BJ (cell line): ENCODE results near the gene CFAP74. TPM values are rescaled to one million over a fixed set of nuclear protein-coding genes. Genes with fewer than 3 reads are reported as not detected.

ENCODE experiments used
- CTCF ChIA-PET: fragments of 350-600 bp; formaldehyde crosslinking; extraction: SDS; loops from one replicate; lab custom pipeline; 2021; ENCODE audit warnings: antibody characterized with exemption, inconsistent platforms; lab: Yijun Ruan, JAX
- POLR2A ChIA-PET: fragments of 300-600 bp; sonication (Branson Sonifier 250); formaldehyde crosslinking; extraction: SDS; loops from one replicate; lab custom pipeline; 2021; ENCODE audit warnings: antibody characterized with exemption; lab: Charles Lee
- DNase-seq: peaks from one replicate; pipeline ENCODE4 v3.0.0-alpha.2; 2011; ENCODE audit warnings: low read depth
- H3K27me3 ChIP-seq: 2 replicates; pipeline ENCODE4 v1.6.0; 2011; ENCODE audit warnings: low read length; ENCODE audit not compliant: control insufficient read depth, insufficient read depth
- H3K36me3 ChIP-seq: 2 replicates; pipeline ENCODE4 v1.5.1; 2011; ENCODE audit warnings: low read length; ENCODE audit not compliant: control insufficient read depth, insufficient read depth
- H3K4me3 ChIP-seq: 2 replicates; pipeline ENCODE4 v1.5.1; 2011; ENCODE audit warnings: low read depth, mild to moderate bottlenecking, control low read depth, low read length
- CTCF ChIP-seq: IDR thresholded peaks from 2 replicates; pipeline ENCODE4 v1.5.1; 2011; ENCODE audit warnings: low read depth, mild to moderate bottlenecking, control low read depth, inconsistent platforms, low read length, moderate library complexity; ENCODE audit not compliant: insufficient read depth
- polyA plus RNA-seq: library from polyadenylated mRNA; depleted of rRNA; stranded (reverse); fragments of >200 nt; gene quantifications from 2 replicates; pipeline ENCODE4 v1.2.3, GENCODE V29; 2011

Gene CFAP74
- polyA plus RNA-seq, 1 experiment = not detected

GRCh38 chr1:1926886-1927660 lies 76.5 kb downstream of the CFAP74 start:
- H3K27me3 ChIP-seq = no peaks in the 10 kb centered on the region
- ChIA-PET CTCF (no interaction called here), POLR2A (no interaction called here)
- TF ChIP-seq CTCF = no peak
- no peak overlapping the region for H3K4me3 ChIP-seq
- no peaks in the 10 kb centered on the region for H3K36me3 ChIP-seq
- DNase-seq = no peak

GRCh38 chr1:1926346-1926811 lies 77.2 kb downstream of the CFAP74 start:
- TF ChIP-seq CTCF = no peak
- Histone ChIP-seq H3K4me3 (no peak overlapping the region), H3K27me3 (no peaks in the 10 kb centered on the region), H3K36me3 (no peaks in the 10 kb centered on the region)
- DNase-seq = no peak
- ChIA-PET POLR2A (no interaction called here), CTCF (no interaction called here)

DNA sequence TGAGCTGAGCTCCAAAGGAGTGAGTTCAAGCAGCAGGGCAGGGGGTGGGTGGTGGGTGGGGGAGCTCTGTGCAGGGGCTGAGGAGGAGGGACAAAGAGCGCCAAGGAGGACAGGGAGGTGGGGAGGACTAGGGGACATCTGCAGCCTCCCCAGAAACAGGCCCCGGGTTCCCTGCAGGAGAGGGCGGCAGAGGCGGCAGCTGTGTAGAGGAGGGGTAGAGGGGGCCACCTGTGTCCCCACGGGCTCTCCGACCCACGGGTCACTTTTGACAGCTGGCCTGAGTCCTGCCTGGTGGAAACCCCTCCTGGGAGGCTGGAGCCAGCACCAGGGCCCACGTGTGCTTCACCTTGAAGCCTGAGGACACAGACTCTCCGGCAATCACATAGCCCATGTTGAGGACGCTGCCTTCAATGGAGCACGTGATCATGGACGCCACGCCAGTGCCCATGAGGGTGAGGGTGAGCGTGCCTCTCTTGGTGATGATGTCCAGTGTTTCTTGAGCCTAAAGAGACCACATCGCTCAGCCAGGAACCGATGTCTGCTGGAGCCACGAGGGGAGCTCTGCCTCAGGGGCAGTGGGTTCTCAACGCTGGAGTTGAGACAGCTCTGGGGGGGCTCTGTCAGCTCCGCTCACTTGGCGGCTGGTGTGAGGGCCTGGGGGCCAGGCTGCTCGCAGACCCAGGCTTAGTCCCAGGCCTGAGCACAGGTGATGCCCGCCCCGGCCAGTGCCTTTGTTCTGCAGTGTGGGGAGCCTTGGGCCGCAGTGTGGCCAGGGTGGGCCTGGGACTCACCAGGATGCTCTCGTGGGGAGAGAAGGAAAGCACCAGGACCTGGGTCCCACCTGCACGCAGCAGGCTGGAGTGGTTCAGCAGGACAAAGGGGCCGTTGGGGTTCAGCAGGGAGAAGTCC lies 77.9 kb downstream of the CFAP74 start:
- Histone ChIP-seq H3K36me3 (no peaks in the 10 kb centered on the region), H3K27me3 (no peaks in the 10 kb centered on the region), H3K4me3 (no peak overlapping the region)
- TF ChIP-seq CTCF = no peak
- POLR2A ChIA-PET = no interaction called here
- DNase-seq = no peak
- CTCF ChIA-PET = interaction anchor here (0.7 kb wide), 2 partner anchors 15 to 19 kb away, joined by 3 to 4 read pairs; no protein-coding TSS in a partner anchor

DNA sequence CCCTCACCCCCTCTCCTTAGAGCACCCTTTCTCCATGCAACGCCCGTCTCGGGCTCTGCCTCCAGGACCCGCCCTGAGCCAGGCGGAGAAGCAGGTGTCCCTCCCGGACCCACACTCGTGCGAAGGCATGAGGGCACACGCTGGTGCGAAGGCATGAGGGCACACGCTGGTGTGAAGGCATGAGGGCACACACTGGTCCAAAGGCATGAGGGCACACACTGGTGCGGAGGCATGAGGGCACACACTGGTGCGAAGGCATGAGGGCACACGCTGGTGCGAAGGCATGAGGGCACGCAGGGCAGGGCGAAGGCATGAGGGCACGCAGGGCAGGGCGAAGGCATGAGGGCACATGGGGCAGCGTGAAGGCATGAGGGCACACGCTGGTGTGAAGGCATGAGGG lies 78.7 kb downstream of the CFAP74 start:
- POLR2A ChIA-PET = no interaction called here
- no peak for DNase-seq
- H3K4me3 ChIP-seq = no peak overlapping the region
- H3K27me3 ChIP-seq = no peaks in the 10 kb centered on the region
- no peaks in the 10 kb centered on the region for H3K36me3 ChIP-seq
- CTCF ChIA-PET = interaction anchor here (0.7 to 1.2 kb wide), 3 partner anchors 16 to 20 kb away, joined by 3 to 4 read pairs (median 3); no protein-coding TSS in a partner anchor
- no peak for TF ChIP-seq CTCF

DNA sequence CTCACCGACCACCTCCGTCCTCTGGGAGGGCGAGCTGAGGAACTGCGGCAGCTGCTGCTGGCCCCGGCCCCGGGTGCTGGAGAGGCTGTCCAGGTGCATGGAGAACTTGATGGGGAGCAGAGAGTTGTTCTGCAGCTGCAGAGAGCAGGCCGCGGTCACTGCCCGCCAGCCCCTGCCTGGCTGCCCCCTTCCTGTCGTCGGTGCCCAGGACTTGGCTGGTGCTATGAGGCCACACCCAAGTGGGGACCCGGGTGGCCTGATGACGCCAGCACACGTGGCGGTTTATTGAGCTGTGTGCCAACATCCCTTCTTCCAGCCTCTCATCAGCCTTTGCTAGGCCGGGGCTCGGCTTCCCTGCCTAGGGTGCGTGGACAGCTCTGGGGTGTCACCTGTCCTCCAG lies 79.2 kb downstream of the CFAP74 start:
- DNase-seq = no peak
- ChIA-PET CTCF (interaction anchor here (1.2 kb wide), 1 partner anchor 20 kb away, joined by 3 read pairs; no protein-coding TSS in a partner anchor), POLR2A (no interaction called here)
- H3K27me3 ChIP-seq = no peaks in the 10 kb centered on the region
- H3K36me3 ChIP-seq = no peaks in the 10 kb centered on the region
- H3K4me3 ChIP-seq = no peak overlapping the region
- TF ChIP-seq CTCF = no peak
